Calu3 (cell line): Measurements from ENCODE around the gene TMEM223. TPM values are rescaled to one million over a fixed set of nuclear protein-coding genes. Genes with fewer than 3 reads are reported as not detected.

Experiments used
- BruUV-seq: library from RNA; stranded (reverse); fragments of 400-500 nt; replicated peaks from 2 replicates; lab custom pipeline; 2021; lab: Mats Ljungman, UMichigan
- CTCF ChIA-PET: fragments of 300-600 bp; sonication (Branson Sonifier 250); formaldehyde crosslinking; loops from one replicate; lab custom pipeline; 2022; ENCODE audit warnings: antibody characterized with exemption; lab: Charles Lee
- DNase-seq: peaks from one replicate; pipeline ENCODE4 v3.0.0; 2022
- H3K27ac Mint-ChIP-seq: one replicate; pipeline ENCODE4 v1.8.0; 2022; ENCODE audit warnings: mixed read lengths; ENCODE audit not compliant: unreplicated experiment
- H3K27me3 Mint-ChIP-seq: one replicate; pipeline ENCODE4 v1.8.0; 2022; ENCODE audit warnings: mixed read lengths; ENCODE audit not compliant: unreplicated experiment
- H3K36me3 Mint-ChIP-seq: one replicate; pipeline ENCODE4 v1.8.0; 2022; ENCODE audit warnings: mild to moderate bottlenecking, moderate library complexity, mixed read lengths; ENCODE audit not compliant: insufficient read depth, unreplicated experiment
- H3K4me1 Mint-ChIP-seq: one replicate; pipeline ENCODE4 v1.8.0; 2022; ENCODE audit warnings: mild to moderate bottlenecking, low read depth, mixed read lengths; ENCODE audit not compliant: unreplicated experiment
- H3K4me3 Mint-ChIP-seq: one replicate; pipeline ENCODE4 v1.8.0; 2022; ENCODE audit warnings: mild to moderate bottlenecking, low read depth, moderate library complexity, mixed read lengths; ENCODE audit not compliant: unreplicated experiment
- H3K9me3 Mint-ChIP-seq: one replicate; pipeline ENCODE4 v1.8.0; 2022; ENCODE audit warnings: low read depth, mixed read lengths; ENCODE audit not compliant: unreplicated experiment
- intact Hi-C: fragments of 100-400 bp; cut with micrococcal nuclease; formaldehyde crosslinking; loops from one replicate; pipeline ENCODE4 v1.10.0; 2022; ENCODE audit not compliant: unreplicated experiment
- total RNA-seq: library from RNA; stranded (reverse); gene quantifications from 2 replicates; pipeline ENCODE4 v1.2.3, GENCODE V29; 2022
- TF ChIP-seq, protein P1 (sequence below): fragments of 200-600 bp; IDR thresholded peaks from one replicate; pipeline ENCODE4 v1.8.0; 2022; ENCODE audit warnings: antibody characterized with exemption; ENCODE audit not compliant: unreplicated experiment

The TMEM223 gene
- total RNA-seq, 1 experiment from 2014 or later: 19.4 TPM

DNA sequence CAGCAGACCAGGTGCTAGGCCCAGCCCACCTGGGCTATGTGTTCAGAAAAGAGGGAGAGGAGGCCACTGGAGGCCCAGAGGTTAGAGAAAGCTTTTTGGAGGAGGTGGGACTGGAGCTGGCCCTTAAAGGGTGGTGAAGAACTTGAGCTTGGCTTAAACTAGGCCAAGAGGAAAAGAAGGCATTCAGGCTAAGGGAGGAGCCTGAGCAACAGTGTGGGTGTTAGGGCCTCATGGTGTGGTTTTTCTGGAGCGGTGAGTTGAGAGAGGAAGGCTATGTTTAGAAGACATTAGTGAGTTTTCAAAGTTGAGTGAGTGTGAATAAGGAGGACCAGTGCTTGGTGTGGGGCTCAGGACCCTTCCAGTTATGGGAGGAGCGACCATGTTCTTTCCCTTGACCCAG, 14.4 kb downstream of the TMEM223 start:
- H3K36me3 Mint-ChIP-seq: peaks cover 44% of the 10 kb centered on the region
- H3K4me3 Mint-ChIP-seq: no peak overlapping the region
- no TSS peak for BruUV-seq
- CTCF ChIA-PET: interaction anchor here (0.7 kb wide), 1 partner anchor 78 kb away, joined by 6 read pairs; no protein-coding TSS in a partner anchor
- intact Hi-C loops: no loop called here
- no peak for DNase-seq
- no peak overlapping the region for H3K27ac Mint-ChIP-seq
- no peaks in the 10 kb centered on the region for H3K9me3 Mint-ChIP-seq
- H3K27me3 Mint-ChIP-seq: no peaks in the 10 kb centered on the region
- H3K4me1 Mint-ChIP-seq: no peaks in the 10 kb centered on the region
- TF ChIP-seq, protein P1, sequence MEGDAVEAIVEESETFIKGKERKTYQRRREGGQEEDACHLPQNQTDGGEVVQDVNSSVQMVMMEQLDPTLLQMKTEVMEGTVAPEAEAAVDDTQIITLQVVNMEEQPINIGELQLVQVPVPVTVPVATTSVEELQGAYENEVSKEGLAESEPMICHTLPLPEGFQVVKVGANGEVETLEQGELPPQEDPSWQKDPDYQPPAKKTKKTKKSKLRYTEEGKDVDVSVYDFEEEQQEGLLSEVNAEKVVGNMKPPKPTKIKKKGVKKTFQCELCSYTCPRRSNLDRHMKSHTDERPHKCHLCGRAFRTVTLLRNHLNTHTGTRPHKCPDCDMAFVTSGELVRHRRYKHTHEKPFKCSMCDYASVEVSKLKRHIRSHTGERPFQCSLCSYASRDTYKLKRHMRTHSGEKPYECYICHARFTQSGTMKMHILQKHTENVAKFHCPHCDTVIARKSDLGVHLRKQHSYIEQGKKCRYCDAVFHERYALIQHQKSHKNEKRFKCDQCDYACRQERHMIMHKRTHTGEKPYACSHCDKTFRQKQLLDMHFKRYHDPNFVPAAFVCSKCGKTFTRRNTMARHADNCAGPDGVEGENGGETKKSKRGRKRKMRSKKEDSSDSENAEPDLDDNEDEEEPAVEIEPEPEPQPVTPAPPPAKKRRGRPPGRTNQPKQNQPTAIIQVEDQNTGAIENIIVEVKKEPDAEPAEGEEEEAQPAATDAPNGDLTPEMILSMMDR: no peak

DNA sequence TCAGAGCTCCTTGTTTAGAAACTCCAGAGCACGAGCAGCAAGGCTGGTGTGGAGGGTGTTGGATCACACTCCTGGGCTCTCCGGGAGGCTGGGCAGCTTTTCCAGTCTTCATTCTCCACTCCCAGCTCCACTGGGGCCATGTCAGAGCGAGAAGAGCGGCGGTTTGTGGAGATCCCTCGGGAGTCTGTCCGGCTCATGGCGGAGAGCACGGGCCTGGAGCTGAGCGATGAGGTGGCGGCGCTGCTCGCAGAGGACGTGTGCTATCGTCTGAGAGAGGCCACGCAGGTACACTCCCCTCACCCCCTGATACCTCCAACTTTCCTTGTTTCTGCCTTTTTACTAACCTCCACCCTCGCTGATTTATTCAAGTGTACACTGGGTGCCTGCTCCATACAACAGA, 16.2 kb downstream of the TMEM223 start:
- Mint-ChIP-seq H3K27me3 (no peaks in the 10 kb centered on the region), H3K9me3 (no peaks in the 10 kb centered on the region), H3K4me3 (no peak overlapping the region), H3K4me1 (peaks cover 5% of the 10 kb centered on the region), H3K36me3 (peaks cover 52% of the 10 kb centered on the region), H3K27ac (no peak overlapping the region)
- TF ChIP-seq, protein P1: no peak
- DNase-seq: no peak
- CTCF ChIA-PET: no interaction called here
- BruUV-seq: no TSS peak
- intact Hi-C loops: no loop called here

DNA sequence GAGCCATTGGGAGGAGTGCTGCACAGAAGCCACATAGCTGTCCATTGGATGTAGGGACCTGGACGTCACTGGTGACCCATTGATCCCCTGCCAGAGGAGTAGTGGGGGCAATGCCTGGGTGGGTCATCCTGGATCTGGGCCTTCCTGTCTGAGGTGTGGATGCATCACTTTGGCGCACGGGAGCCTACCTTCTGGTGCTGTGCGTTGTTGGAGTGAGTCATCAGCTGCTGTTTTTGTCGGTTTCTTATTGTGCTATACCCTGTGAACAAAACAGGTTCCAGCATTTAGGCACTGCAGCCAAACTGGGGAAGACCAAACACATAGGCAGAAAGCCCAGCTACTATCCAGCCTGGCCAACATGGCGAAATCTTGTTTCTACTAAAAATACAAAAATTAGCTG, 17.4 kb downstream of the TMEM223 start:
- H3K4me3 Mint-ChIP-seq: no peak overlapping the region
- CTCF ChIA-PET: interaction anchor here (0.6 to 0.7 kb wide), 2 partner anchors 604 to 801 kb away, joined by 5 read pairs; no protein-coding TSS in a partner anchor
- BruUV-seq: no TSS peak
- intact Hi-C loops: no loop called here
- H3K27me3 Mint-ChIP-seq: no peaks in the 10 kb centered on the region
- no peak overlapping the region for H3K27ac Mint-ChIP-seq
- no peak for DNase-seq
- H3K4me1 Mint-ChIP-seq: peaks cover 14% of the 10 kb centered on the region
- TF ChIP-seq, protein P1: no peak
- no peaks in the 10 kb centered on the region for H3K9me3 Mint-ChIP-seq
- H3K36me3 Mint-ChIP-seq: peaks cover 56% of the 10 kb centered on the region

DNA sequence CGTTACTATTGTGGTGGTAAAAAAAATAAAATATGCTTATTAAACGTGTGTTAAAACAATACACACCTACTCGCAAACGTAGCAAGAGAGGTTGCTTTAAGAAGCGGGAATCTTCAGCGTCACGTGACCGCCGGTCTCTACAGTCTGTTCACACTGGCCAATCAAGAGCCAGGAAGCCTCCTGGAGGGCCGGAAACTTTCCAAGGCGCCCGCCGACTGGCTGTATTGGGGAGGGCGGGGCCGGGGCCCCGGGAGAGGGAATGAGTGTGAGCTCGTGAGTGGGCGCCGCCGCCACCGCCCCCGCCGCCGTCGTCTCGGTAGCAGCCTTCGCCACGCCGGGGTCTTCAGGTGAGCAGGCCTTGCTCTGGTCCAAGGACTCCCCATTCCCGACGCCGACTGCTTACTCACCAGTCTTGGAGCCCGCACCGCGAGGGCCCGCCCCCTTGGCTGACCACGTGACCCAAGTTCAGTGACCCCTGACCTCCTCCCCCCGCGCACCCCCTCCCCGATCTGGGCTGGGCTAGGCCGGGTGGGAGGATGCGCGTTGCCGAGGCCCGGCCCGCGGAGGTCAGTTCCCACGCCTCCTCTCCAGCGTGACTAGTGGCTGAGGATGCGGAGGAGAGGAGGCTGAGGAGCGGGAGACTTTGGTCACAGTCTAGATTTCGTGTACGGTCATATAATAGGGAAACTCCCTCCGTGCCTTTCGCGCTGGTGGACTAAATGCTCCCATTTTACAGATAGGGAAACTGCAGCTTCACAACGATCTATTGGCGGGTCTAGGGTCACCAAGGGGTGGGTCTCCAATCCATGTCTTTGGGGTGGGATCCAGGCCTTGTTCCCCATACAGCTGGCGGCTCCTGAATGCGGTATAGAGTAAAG, 20.4 kb downstream of the TMEM223 start, which contains the start of gene TAF6L:
TAF6L (plus strand) TSS at position 253 of the 878 bp plus-strand sequence. CDS start 4,388 bp downstream, outside the sequence.
- Mint-ChIP-seq H3K27me3 (no peaks in the 10 kb centered on the region), H3K9me3 (no peaks in the 10 kb centered on the region), H3K4me1 (peaks cover 14% of the 10 kb centered on the region), H3K4me3 (peak within 1 kb of the TSS; percentile 98), H3K36me3 (peaks cover 56% of the 10 kb centered on the region), H3K27ac (peak within 1 kb of the TSS; percentile 99)
- CTCF ChIA-PET: interaction anchor here (0.6 to 2.2 kb wide), 6 partner anchors 10 to 70 kb away, joined by 3 to 10 read pairs (median 6); partner anchors contain the start of genes POLR2G, TMEM179B and ZBTB3
- peak; percentile 92 for DNase-seq
- TF ChIP-seq, protein P1: no peak
- intact Hi-C loops: no loop called here
- BruUV-seq: TSS peak; percentile 42
